ENCODE results near the gene ZFHX3.

The ZFHX3 gene

GRCh38 chr16:72947379-72948237 lies 100.3 kb downstream of the ZFHX3 start:
- no peak for ATAC-seq

GRCh38 chr16:72946474-72947194 lies 101.3 kb downstream of the ZFHX3 start:
- ATAC-seq = no peak

GRCh38 chr16:72946063-72946462 lies 101.9 kb downstream of the ZFHX3 start:
- no peak for ATAC-seq

GRCh38 chr16:72945611-72946010 lies 102.3 kb downstream of the ZFHX3 start:
- ATAC-seq = no peak

- no peak for ATAC-seq
These were observed 103.0 kb downstream of the ZFHX3 start for GRCh38 chr16:72944757-72945485.

- no peak for ATAC-seq
These were observed 105.9 kb downstream of the ZFHX3 start for GRCh38 chr16:72942021-72942420.

GRCh38 chr16:72940886-72941285 lies 107.0 kb downstream of the ZFHX3 start:
- ATAC-seq = no peak

GRCh38 chr16:72939247-72939646 lies 108.7 kb downstream of the ZFHX3 start:
- ATAC-seq = no peak

GRCh38 chr16:72938795-72939164 lies 109.1 kb downstream of the ZFHX3 start:
- ATAC-seq = no peak

- no peak for ATAC-seq
These were observed 109.8 kb downstream of the ZFHX3 start for GRCh38 chr16:72937916-72938794.

GRCh38 chr16:72937360-72937759 lies 110.6 kb downstream of the ZFHX3 start:
- no peak for ATAC-seq

- no peak for ATAC-seq
These were observed 111.5 kb downstream of the ZFHX3 start for GRCh38 chr16:72936408-72936807.

- no peak for ATAC-seq
These were observed 112.0 kb downstream of the ZFHX3 start for GRCh38 chr16:72935896-72936295.

- ATAC-seq = no peak
These were observed 113.1 kb downstream of the ZFHX3 start for GRCh38 chr16:72934636-72935403.

- no peak for ATAC-seq
These were observed 115.1 kb downstream of the ZFHX3 start for GRCh38 chr16:72932677-72933335.

- ATAC-seq = no peak
These were observed 115.9 kb downstream of the ZFHX3 start for GRCh38 chr16:72932050-72932449.

- ATAC-seq = no peak
These were observed 117.5 kb downstream of the ZFHX3 start for GRCh38 chr16:72930396-72930795.

- ATAC-seq = no peak
These were observed 119.6 kb downstream of the ZFHX3 start for GRCh38 chr16:72928090-72928981.

GRCh38 chr16:72927199-72928089 lies 120.5 kb downstream of the ZFHX3 start:
- ATAC-seq = no peak

All from activated CD4-positive, CD25-positive, alpha-beta regulatory T cell treated with anti-CD3 and anti-CD28 coated beads, Interleukin-2, amount 50 U/mL, for 24 hours (primary cell).